K562 (cell line): ENCODE results near the gene SOX6. TPM values are rescaled to one million over a fixed set of nuclear protein-coding genes. Genes with fewer than 3 reads are reported as not detected.

Experiments
- ATAC-seq: fragments of 200-7000 bp; cut with Tn5 transposase; 3 replicates; pipeline ENCODE4 v1.9.1; 2020; ENCODE audit warnings: moderate library complexity
- BruUV-seq: library from RNA; stranded (reverse); fragments of 400-500 nt; replicated peaks from 2 replicates; lab custom pipeline; 2021; lab: Mats Ljungman, UMichigan
- CTCF ChIA-PET: fragments of 300-600 bp; formaldehyde crosslinking; extraction: SDS; loops from one replicate; lab custom pipeline; 2021; ENCODE audit warnings: low intra/inter-chr PET ratio; lab: Yijun Ruan, JAX
- POLR2A ChIA-PET: fragments of 300-600, 350-650 bp; sonication (Branson Sonifier 250); formaldehyde crosslinking; extraction: SDS; loops from one replicate; lab custom pipeline; 2021; ENCODE audit warnings: antibody characterized with exemption, inconsistent platforms; lab: Yijun Ruan, JAX
- DNase-seq, 4 experiments: peaks; one replicate each; pipeline versions ENCODE4 v3.0.0 to v3.0.0-alpha.2; 2011 to 2018; ENCODE audit warnings: low spot score in 3 of 4, mixed read lengths in 3 of 4; ENCODE audit errors: extremely low read depth in 1 of 4
- FAIRE-seq: peaks from 2 replicates; lab custom pipeline; 2011; peaks lifted over from hg19 to GRCh38; lab: Jason Lieb, UNC
- H2AFZ ChIP-seq: 2 replicates; pipeline ENCODE4 v1.6.0; 2011; ENCODE audit warnings: low read depth, low read length, control low read depth, inconsistent platforms
- H3K27ac ChIP-seq: fragments of 200-600 bp; 3 replicates; pipeline ENCODE4 v1.8.0; 2011; ENCODE audit warnings: low read depth, mild to moderate bottlenecking, control low read depth, inconsistent platforms, low read length, moderate library complexity, mixed read lengths; ENCODE audit errors: extremely low read depth
- H3K27me3 ChIP-seq, 2 experiments: fragments of 300-600 bp in 1 of 2; 2 replicates in 1 of 2; 3 replicates in 1 of 2; pipeline versions ENCODE4 v1.6.0 to v1.8.0; 2011; ENCODE audit warnings: inconsistent platforms in 2 of 2, low read length in 2 of 2, mild to moderate bottlenecking in 1 of 2, mixed read lengths in 1 of 2, moderate library complexity in 1 of 2; ENCODE audit not compliant: control insufficient read depth in 2 of 2, insufficient read depth in 2 of 2
- H3K36me3 ChIP-seq: fragments of 300-600 bp; 3 replicates; pipeline ENCODE4 v1.8.0; 2011; ENCODE audit warnings: mild to moderate bottlenecking, low read length, inconsistent platforms; ENCODE audit not compliant: control insufficient read depth, insufficient read depth
- H3K4me1 ChIP-seq, 2 experiments: fragments of 200-600 bp in 1 of 2; replicated peaks in 1 of 2; 2 replicates in 1 of 2; 3 replicates in 1 of 2; pipeline versions ENCODE4 v1.5.1 to v1.8.0; 2011; ENCODE audit warnings: inconsistent platforms in 2 of 2, low read length in 2 of 2, mild to moderate bottlenecking in 1 of 2, mixed read lengths in 1 of 2, moderate library complexity in 1 of 2; ENCODE audit not compliant: control insufficient read depth in 2 of 2, insufficient read depth in 2 of 2
- H3K4me2 ChIP-seq: 2 replicates; pipeline ENCODE4 v1.6.1; 2011; ENCODE audit warnings: low read length, control low read depth, inconsistent platforms, mixed read lengths; ENCODE audit not compliant: insufficient read depth
- H3K4me3 ChIP-seq: fragments of 200-600 bp; sonication (generic), shearing (Covaris generic); 2 replicates; pipeline ENCODE4 v1.5.1; 2016; ENCODE audit warnings: control low read depth, inconsistent platforms
- H3K79me2 ChIP-seq: fragments of 200-600 bp; 3 replicates; pipeline ENCODE4 v1.8.0; 2011; ENCODE audit warnings: low read length, inconsistent platforms; ENCODE audit not compliant: control insufficient read depth, insufficient read depth
- H3K9ac ChIP-seq, 2 experiments: 2 replicates each; pipeline versions ENCODE4 v1.6.0 to v1.6.1; 2011; ENCODE audit warnings: low read depth in 2 of 2, low read length in 2 of 2, control low read depth in 1 of 2, inconsistent platforms in 1 of 2, mild to moderate bottlenecking in 1 of 2, mixed read lengths in 1 of 2; ENCODE audit not compliant: insufficient read depth in 1 of 2
- H3K9me1 ChIP-seq: one replicate; pipeline ENCODE4 v1.6.0; 2011; ENCODE audit warnings: inconsistent platforms, mild to moderate bottlenecking, low read length, moderate library complexity; ENCODE audit not compliant: control insufficient read depth, insufficient read depth
- H3K9me3 ChIP-seq: replicated peaks from 2 replicates; pipeline ENCODE4 v1.5.1; 2011; ENCODE audit warnings: low read depth, low read length, inconsistent platforms; ENCODE audit not compliant: control insufficient read depth, insufficient read depth
- H4K20me1 ChIP-seq: replicated peaks from 2 replicates; pipeline ENCODE4 v1.6.1; 2011; ENCODE audit warnings: low read length, inconsistent platforms, mixed read lengths; ENCODE audit not compliant: control insufficient read depth, insufficient read depth
- CBX5 ChIP-seq: IDR thresholded peaks from 2 replicates; pipeline ENCODE4 v1.6.1; 2014; ENCODE audit warnings: low read depth, borderline replicate concordance
- GABPA ChIP-seq: fragments of 200-800 bp; sonication (Bioruptor generic); conservative IDR thresholded peaks from 2 replicates; pipeline ENCODE4 v1.6.1; 2016; ENCODE audit warnings: low read depth, missing genetic modification characterization, missing compliant biosample characterization
- GTF2F1 ChIP-seq: IDR thresholded peaks from 2 replicates; pipeline ENCODE4 v1.6.1; 2011; ENCODE audit warnings: low read depth, low read length, improper control_type of control experiment
- RCOR1 ChIP-seq, 2 experiments: IDR thresholded peaks; 2 replicates each; pipeline ENCODE4 v1.6.1; 2012; ENCODE audit warnings: low read depth in 2 of 2, low read length in 2 of 2, borderline replicate concordance in 1 of 2, improper control_type of control experiment in 1 of 2
- SETDB1 ChIP-seq: IDR thresholded peaks from one replicate; pipeline ENCODE4 v1.6.1; 2012; ENCODE audit warnings: low read length, control low read depth, inconsistent platforms
- SMARCB1 ChIP-seq: IDR thresholded peaks from 2 replicates; pipeline ENCODE4 v1.6.1; 2011; ENCODE audit warnings: improper control_type of control experiment, low read depth; ENCODE audit not compliant: insufficient read length
- ZBTB8A ChIP-seq: fragments of 450-650 bp; IDR thresholded peaks from 2 replicates; pipeline ENCODE4 v1.6.1; 2018; ENCODE audit warnings: mild to moderate bottlenecking, moderate library complexity; ENCODE audit not compliant: partially characterized antibody
- ZNF197 ChIP-seq: fragments of 200-800 bp; sonication (Bioruptor generic); IDR thresholded peaks from 2 replicates; pipeline ENCODE4 v1.6.1; 2016; ENCODE audit warnings: low read depth, missing genetic modification characterization, missing compliant biosample characterization
- WGBS: fragments of 100-300 bp; shearing (Covaris generic); methylation state at CpG from one replicate; pipeline ENCODE4 v1.1.6; 2016; ENCODE audit warnings: low coverage, mixed read lengths; ENCODE audit not compliant: insufficient coverage; ENCODE audit errors: missing lambda C conversion rate; 5-methylcytosine and 5-hydroxymethylcytosine counted together
- in situ Hi-C: fragments of 300-500 bp; cut with MboI; formaldehyde crosslinking; loops from 4 replicates; pipeline ENCODE4 v1.15.0; 2018; ENCODE audit warnings: inconsistent platforms, mixed read lengths
- intact Hi-C: fragments of 100-400 bp; cut with micrococcal nuclease; formaldehyde crosslinking; loops from 2 replicates; pipeline ENCODE4 v1.14.2; 2022
- polyA plus RNA-seq, 8 experiments: library from polyadenylated mRNA; depleted of rRNA in 4 of 8; stranded (reverse) in 5 of 8; unstranded in 3 of 8; fragments of >200 nt; fragmentation: Nextera tagmentation in 2 of 8; fragmentation: Illumina TruSeq in 1 of 8; extraction: Ambion mirVana in 2 of 8; extraction: Trizol in 1 of 8; gene quantifications; 2 replicates each; pipeline versions ENCODE4 v1.2.1 to v1.2.3, GENCODE V29; 2011 to 2014; ENCODE audit warnings: inconsistent platforms in 1 of 8, missing spikeins in 1 of 8
- total RNA-seq, 7 experiments: library from RNA; depleted of rRNA in 6 of 7; stranded (reverse); fragments of >200 nt in 6 of 7; fragmentation: Illumina TruSeq in 2 of 7; extraction: Trizol in 2 of 7; gene quantifications; 2 replicates each; pipeline versions ENCODE4 v1.2.1 to v1.2.3, GENCODE V29; 2011 to 2021; ENCODE audit warnings: low replicate concordance in 1 of 7
- TF ChIP-seq, protein P1 (sequence below): sonication (generic); formaldehyde crosslinking; IDR thresholded peaks from 2 replicates; pipeline ENCODE4 v1.8.0; 2023; ENCODE audit warnings: mild to moderate bottlenecking, missing genetic modification reagents
- TF ChIP-seq, protein P2 (sequence below): sonication (generic); formaldehyde crosslinking; IDR thresholded peaks from 2 replicates; pipeline ENCODE4 v1.8.0; 2022; ENCODE audit warnings: missing genetic modification reagents, mild to moderate bottlenecking, borderline replicate concordance
- TF ChIP-seq, protein P3 (sequence below), 3 experiments: IDR thresholded peaks in 2 of 3; conservative IDR thresholded peaks in 1 of 3; 2 replicates each; pipeline ENCODE4 v1.5.1; 2011 to 2012; ENCODE audit warnings: low read length in 3 of 3, mild to moderate bottlenecking in 3 of 3, control low read depth in 2 of 3, improper control_type of control experiment in 1 of 3, inconsistent platforms in 1 of 3, low read depth in 1 of 3, mixed read lengths in 1 of 3, moderate library complexity in 1 of 3; ENCODE audit not compliant: insufficient read depth in 2 of 3
- TF ChIP-seq, protein P4 (sequence below): fragments of 250-450 bp; sonication (Bioruptor Pico); IDR thresholded peaks from 2 replicates; pipeline ENCODE4 v1.5.0; 2020; ENCODE audit warnings: mild to moderate bottlenecking, borderline replicate concordance
- TF ChIP-seq, protein P5 (sequence below): sonication (generic); formaldehyde crosslinking; IDR thresholded peaks from 2 replicates; pipeline ENCODE4 v1.8.0; 2022; ENCODE audit warnings: missing genetic modification reagents, mild to moderate bottlenecking, borderline replicate concordance

SOX6 gene
- total and polyA plus RNA-seq, 9 of the 15 experiments (the other 6 are each of a cell fraction or from before 2014, with no cell fraction given) = 0.89 to 8.7 (median 5.7) TPM

DNA sequence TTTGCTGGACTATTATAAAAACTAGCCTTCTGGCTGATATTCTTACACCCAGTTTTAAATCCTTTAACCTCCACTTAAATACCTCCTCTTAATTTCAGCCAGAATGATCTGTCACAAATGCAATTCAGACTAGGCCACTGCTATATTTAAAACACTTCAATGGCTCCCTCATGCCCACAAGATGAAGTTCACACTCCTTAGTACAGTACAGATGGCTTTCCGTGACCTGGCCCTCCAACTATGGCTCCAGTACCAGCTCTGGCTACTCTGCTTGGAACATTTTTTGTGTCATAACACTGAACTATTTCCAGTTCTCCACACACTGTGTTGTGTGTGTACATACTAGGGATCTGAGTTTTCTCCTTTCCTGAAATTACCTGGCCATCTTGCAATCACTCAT is 353.4 kb downstream of the SOX6 start:
- Histone ChIP-seq H3K4me1 (peaks cover 0 to 13% of the 10 kb centered on the region in 2 experiments; a peak in 3 of 5 replicates), H3K27me3 (no peaks in the 10 kb centered on the region), H3K27ac (no peak overlapping the region), H3K79me2 (no peaks in the 10 kb centered on the region), H3K9me3 (no peaks in the 10 kb centered on the region), H4K20me1 (no peaks in the 10 kb centered on the region), H3K4me3 (no peak overlapping the region), H3K9me1 (no peaks in the 10 kb centered on the region), H3K4me2 (no peak overlapping the region), H2AFZ (no peak overlapping the region), H3K9ac (no peak overlapping the region), H3K36me3 (no peaks in the 10 kb centered on the region)
- intact Hi-C loops (no loop called here), in situ Hi-C loops (no loop called here)
- WGBS = 91% methylated on average over 1 of the region's 1 CpG
- ChIA-PET POLR2A (no interaction called here), CTCF (no interaction called here)
- FAIRE-seq = no peak
- no peak for DNase-seq
- BruUV-seq = no TSS peak
- ATAC-seq = no peak
- TF ChIP-seq ZBTB8A (no peak), CBX5 (no peak), RCOR1 (IDR thresholded peaks at IDR 0.05; ENCODE audit: borderline replicate concordance in 1 of 2, low read depth in 2 of 2, low read length in 2 of 2) (no peak), SMARCB1 (no peak), GTF2F1 (no peak), GABPA (no peak), SETDB1 (no peak), ZNF197 (CRISPR knock-in tag) (no peak)
- TF ChIP-seq, protein P1, sequence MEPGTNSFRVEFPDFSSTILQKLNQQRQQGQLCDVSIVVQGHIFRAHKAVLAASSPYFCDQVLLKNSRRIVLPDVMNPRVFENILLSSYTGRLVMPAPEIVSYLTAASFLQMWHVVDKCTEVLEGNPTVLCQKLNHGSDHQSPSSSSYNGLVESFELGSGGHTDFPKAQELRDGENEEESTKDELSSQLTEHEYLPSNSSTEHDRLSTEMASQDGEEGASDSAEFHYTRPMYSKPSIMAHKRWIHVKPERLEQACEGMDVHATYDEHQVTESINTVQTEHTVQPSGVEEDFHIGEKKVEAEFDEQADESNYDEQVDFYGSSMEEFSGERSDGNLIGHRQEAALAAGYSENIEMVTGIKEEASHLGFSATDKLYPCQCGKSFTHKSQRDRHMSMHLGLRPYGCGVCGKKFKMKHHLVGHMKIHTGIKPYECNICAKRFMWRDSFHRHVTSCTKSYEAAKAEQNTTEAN (CRISPR knock-in tag) = no peak
- TF ChIP-seq, protein P2, sequence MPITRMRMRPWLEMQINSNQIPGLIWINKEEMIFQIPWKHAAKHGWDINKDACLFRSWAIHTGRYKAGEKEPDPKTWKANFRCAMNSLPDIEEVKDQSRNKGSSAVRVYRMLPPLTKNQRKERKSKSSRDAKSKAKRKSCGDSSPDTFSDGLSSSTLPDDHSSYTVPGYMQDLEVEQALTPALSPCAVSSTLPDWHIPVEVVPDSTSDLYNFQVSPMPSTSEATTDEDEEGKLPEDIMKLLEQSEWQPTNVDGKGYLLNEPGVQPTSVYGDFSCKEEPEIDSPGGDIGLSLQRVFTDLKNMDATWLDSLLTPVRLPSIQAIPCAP (CRISPR knock-in tag) = no peak
- TF ChIP-seq, protein P3, sequence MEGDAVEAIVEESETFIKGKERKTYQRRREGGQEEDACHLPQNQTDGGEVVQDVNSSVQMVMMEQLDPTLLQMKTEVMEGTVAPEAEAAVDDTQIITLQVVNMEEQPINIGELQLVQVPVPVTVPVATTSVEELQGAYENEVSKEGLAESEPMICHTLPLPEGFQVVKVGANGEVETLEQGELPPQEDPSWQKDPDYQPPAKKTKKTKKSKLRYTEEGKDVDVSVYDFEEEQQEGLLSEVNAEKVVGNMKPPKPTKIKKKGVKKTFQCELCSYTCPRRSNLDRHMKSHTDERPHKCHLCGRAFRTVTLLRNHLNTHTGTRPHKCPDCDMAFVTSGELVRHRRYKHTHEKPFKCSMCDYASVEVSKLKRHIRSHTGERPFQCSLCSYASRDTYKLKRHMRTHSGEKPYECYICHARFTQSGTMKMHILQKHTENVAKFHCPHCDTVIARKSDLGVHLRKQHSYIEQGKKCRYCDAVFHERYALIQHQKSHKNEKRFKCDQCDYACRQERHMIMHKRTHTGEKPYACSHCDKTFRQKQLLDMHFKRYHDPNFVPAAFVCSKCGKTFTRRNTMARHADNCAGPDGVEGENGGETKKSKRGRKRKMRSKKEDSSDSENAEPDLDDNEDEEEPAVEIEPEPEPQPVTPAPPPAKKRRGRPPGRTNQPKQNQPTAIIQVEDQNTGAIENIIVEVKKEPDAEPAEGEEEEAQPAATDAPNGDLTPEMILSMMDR (IDR thresholded peaks at IDR 0.05 in 2 of 3, conservative IDR thresholded peaks at IDR 0.05 in 1 of 3; ENCODE audit: insufficient read depth in 2 of 3, low read depth in 1 of 3, low read length in 3 of 3) = no peak
- TF ChIP-seq, protein P4, sequence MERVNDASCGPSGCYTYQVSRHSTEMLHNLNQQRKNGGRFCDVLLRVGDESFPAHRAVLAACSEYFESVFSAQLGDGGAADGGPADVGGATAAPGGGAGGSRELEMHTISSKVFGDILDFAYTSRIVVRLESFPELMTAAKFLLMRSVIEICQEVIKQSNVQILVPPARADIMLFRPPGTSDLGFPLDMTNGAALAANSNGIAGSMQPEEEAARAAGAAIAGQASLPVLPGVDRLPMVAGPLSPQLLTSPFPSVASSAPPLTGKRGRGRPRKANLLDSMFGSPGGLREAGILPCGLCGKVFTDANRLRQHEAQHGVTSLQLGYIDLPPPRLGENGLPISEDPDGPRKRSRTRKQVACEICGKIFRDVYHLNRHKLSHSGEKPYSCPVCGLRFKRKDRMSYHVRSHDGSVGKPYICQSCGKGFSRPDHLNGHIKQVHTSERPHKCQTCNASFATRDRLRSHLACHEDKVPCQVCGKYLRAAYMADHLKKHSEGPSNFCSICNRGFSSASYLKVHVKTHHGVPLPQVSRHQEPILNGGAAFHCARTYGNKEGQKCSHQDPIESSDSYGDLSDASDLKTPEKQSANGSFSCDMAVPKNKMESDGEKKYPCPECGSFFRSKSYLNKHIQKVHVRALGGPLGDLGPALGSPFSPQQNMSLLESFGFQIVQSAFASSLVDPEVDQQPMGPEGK = no peak
- TF ChIP-seq, protein P5, sequence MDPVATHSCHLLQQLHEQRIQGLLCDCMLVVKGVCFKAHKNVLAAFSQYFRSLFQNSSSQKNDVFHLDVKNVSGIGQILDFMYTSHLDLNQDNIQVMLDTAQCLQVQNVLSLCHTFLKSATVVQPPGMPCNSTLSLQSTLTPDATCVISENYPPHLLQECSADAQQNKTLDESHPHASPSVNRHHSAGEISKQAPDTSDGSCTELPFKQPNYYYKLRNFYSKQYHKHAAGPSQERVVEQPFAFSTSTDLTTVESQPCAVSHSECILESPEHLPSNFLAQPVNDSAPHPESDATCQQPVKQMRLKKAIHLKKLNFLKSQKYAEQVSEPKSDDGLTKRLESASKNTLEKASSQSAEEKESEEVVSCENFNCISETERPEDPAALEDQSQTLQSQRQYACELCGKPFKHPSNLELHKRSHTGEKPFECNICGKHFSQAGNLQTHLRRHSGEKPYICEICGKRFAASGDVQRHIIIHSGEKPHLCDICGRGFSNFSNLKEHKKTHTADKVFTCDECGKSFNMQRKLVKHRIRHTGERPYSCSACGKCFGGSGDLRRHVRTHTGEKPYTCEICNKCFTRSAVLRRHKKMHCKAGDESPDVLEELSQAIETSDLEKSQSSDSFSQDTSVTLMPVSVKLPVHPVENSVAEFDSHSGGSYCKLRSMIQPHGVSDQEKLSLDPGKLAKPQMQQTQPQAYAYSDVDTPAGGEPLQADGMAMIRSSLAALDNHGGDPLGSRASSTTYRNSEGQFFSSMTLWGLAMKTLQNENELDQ (CRISPR knock-in tag) = no peak
